Measurements from ENCODE around the gene PLCB1. TPM values are rescaled to one million over a fixed set of nuclear protein-coding genes. Genes with fewer than 3 reads are reported as not detected.

The PLCB1 gene
- total and polyA plus RNA-seq, 2 donors (not counting 1 experiment from before 2014, with no cell fraction given), result 13.4 to 23.3 TPM

GRCh38 chr20:8492173-8492572 is 360.1 kb downstream of the PLCB1 start:
- no peaks in the 10 kb centered on the region for H3K4me1 ChIP-seq (ENCODE audit: control insufficient read depth, extremely low read depth, insufficient read depth, low read length)
- no peak for DNase-seq (ENCODE audit: low read depth in 2 of 2)
- no peak overlapping the region for H3K4me2 ChIP-seq (ENCODE audit: extremely low read depth, insufficient read depth, low read length)
- H3K27ac ChIP-seq (ENCODE audit: insufficient read depth, low read length), result no peak overlapping the region
- no peak overlapping the region for H3K4me3 ChIP-seq (replicated peaks in 1 of 4; ENCODE audit: control extremely low read depth in 1 of 4, insufficient read depth in 1 of 4, low read depth in 3 of 4, low read length in 4 of 4)
- H3K27me3 ChIP-seq (ENCODE audit: control insufficient read depth, insufficient read depth, low read length), result no peaks in the 10 kb centered on the region
- H2AFZ ChIP-seq (ENCODE audit: low read length), result no peak overlapping the region
- H3K9ac ChIP-seq (ENCODE audit: insufficient read depth, low read length), result no peak overlapping the region
- no peaks in the 10 kb centered on the region for H3K36me3 ChIP-seq (ENCODE audit: control insufficient read depth, insufficient read depth, low read length)
- H3K9me3 ChIP-seq (ENCODE audit: control insufficient read depth, insufficient read depth, low read depth, low read length), result no peaks in the 10 kb centered on the region
- no peaks in the 10 kb centered on the region for H4K20me1 ChIP-seq (ENCODE audit: control insufficient read depth, extremely low read depth, insufficient read depth, low read length)
- TF ChIP-seq EZH2 (IDR thresholded peaks at IDR 0.05; ENCODE audit: low read length, missing control alignments) (no peak), CTCF (conservative IDR thresholded peaks at IDR 0.05 in 1 of 2, IDR thresholded peaks at IDR 0.05 in 1 of 2; ENCODE audit: low read depth in 1 of 2, low read length in 2 of 2) (no peak)
- no peaks in the 10 kb centered on the region for H3K79me2 ChIP-seq (ENCODE audit: control insufficient read depth, insufficient read depth, low read length)

GRCh38 chr20:8498571-8498970 is 366.5 kb downstream of the PLCB1 start:
- Histone ChIP-seq H3K4me2 (ENCODE audit: extremely low read depth, insufficient read depth, low read length) (no peak overlapping the region), H3K9me3 (ENCODE audit: control insufficient read depth, insufficient read depth, low read depth, low read length) (no peaks in the 10 kb centered on the region), H3K9ac (ENCODE audit: insufficient read depth, low read length) (no peak overlapping the region), H3K79me2 (ENCODE audit: control insufficient read depth, insufficient read depth, low read length) (no peaks in the 10 kb centered on the region), H3K36me3 (ENCODE audit: control insufficient read depth, insufficient read depth, low read length) (no peaks in the 10 kb centered on the region), H3K27me3 (ENCODE audit: control insufficient read depth, insufficient read depth, low read length) (no peaks in the 10 kb centered on the region), H3K4me1 (ENCODE audit: control insufficient read depth, extremely low read depth, insufficient read depth, low read length) (no peaks in the 10 kb centered on the region), H2AFZ (ENCODE audit: low read length) (no peak overlapping the region), H4K20me1 (ENCODE audit: control insufficient read depth, extremely low read depth, insufficient read depth, low read length) (no peaks in the 10 kb centered on the region), H3K27ac (ENCODE audit: insufficient read depth, low read length) (no peak overlapping the region), H3K4me3 (replicated peaks in 1 of 4; ENCODE audit: control extremely low read depth in 1 of 4, insufficient read depth in 1 of 4, low read depth in 3 of 4, low read length in 4 of 4) (no peak overlapping the region)
- TF ChIP-seq CTCF (conservative IDR thresholded peaks at IDR 0.05 in 1 of 2, IDR thresholded peaks at IDR 0.05 in 1 of 2; ENCODE audit: low read depth in 1 of 2, low read length in 2 of 2), result no peak
- no peak for TF ChIP-seq EZH2 (IDR thresholded peaks at IDR 0.05; ENCODE audit: low read length, missing control alignments)
- DNase-seq (ENCODE audit: low read depth in 2 of 2), result no peak

- no peaks in the 10 kb centered on the region for H4K20me1 ChIP-seq (ENCODE audit: control insufficient read depth, extremely low read depth, insufficient read depth, low read length)
- H2AFZ ChIP-seq (ENCODE audit: low read length), result no peak overlapping the region
- no peaks in the 10 kb centered on the region for H3K9me3 ChIP-seq (ENCODE audit: control insufficient read depth, insufficient read depth, low read depth, low read length)
- no peak overlapping the region for H3K4me2 ChIP-seq (ENCODE audit: extremely low read depth, insufficient read depth, low read length)
- no peak overlapping the region for H3K4me3 ChIP-seq (replicated peaks in 1 of 4; ENCODE audit: control extremely low read depth in 1 of 4, insufficient read depth in 1 of 4, low read depth in 3 of 4, low read length in 4 of 4)
- no peak for DNase-seq (ENCODE audit: low read depth in 2 of 2)
- H3K27me3 ChIP-seq (ENCODE audit: control insufficient read depth, insufficient read depth, low read length), result no peaks in the 10 kb centered on the region
- no peaks in the 10 kb centered on the region for H3K79me2 ChIP-seq (ENCODE audit: control insufficient read depth, insufficient read depth, low read length)
- no peaks in the 10 kb centered on the region for H3K4me1 ChIP-seq (ENCODE audit: control insufficient read depth, extremely low read depth, insufficient read depth, low read length)
- no peaks in the 10 kb centered on the region for H3K36me3 ChIP-seq (ENCODE audit: control insufficient read depth, insufficient read depth, low read length)
- no peak overlapping the region for H3K9ac ChIP-seq (ENCODE audit: insufficient read depth, low read length)
- no peak overlapping the region for H3K27ac ChIP-seq (ENCODE audit: insufficient read depth, low read length)
- TF ChIP-seq CTCF (conservative IDR thresholded peaks at IDR 0.05 in 1 of 2, IDR thresholded peaks at IDR 0.05 in 1 of 2; ENCODE audit: low read depth in 1 of 2, low read length in 2 of 2) (no peak), EZH2 (IDR thresholded peaks at IDR 0.05; ENCODE audit: low read length, missing control alignments) (no peak)
Measured at GRCh38 chr20:8504030-8504429, 372.0 kb downstream of the PLCB1 start.
